Endometrium (tissue), 2 donors: ENCODE data around the gene MYO1D.

Experiments used
- FAIRE-seq: peaks from 2 replicates; lab custom pipeline; 2012; peaks lifted over from hg19 to GRCh38; lab: Jason Lieb, UNC
- donor health status: control.
- donor health status: control.

MYO1D gene

DNA sequence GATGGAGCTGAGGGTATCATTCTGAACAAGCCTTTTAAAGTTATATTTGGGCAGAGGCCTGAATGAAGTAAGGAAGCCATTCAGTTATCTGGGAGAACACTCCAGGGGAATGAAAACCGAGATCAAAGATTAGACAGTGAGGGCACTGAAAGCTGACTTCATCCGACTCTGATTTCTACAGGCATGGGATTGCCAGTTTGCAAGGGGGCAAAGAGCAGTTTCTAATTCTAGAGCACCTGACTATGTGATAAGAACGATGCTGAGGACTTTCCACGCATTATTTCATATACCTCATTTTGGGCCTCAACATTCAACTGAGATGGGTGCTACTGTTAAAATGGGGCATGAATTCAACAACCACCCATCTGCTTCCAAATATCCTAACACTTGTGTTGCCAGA is 254.4 kb downstream of the MYO1D start:
- FAIRE-seq, result no peak

DNA sequence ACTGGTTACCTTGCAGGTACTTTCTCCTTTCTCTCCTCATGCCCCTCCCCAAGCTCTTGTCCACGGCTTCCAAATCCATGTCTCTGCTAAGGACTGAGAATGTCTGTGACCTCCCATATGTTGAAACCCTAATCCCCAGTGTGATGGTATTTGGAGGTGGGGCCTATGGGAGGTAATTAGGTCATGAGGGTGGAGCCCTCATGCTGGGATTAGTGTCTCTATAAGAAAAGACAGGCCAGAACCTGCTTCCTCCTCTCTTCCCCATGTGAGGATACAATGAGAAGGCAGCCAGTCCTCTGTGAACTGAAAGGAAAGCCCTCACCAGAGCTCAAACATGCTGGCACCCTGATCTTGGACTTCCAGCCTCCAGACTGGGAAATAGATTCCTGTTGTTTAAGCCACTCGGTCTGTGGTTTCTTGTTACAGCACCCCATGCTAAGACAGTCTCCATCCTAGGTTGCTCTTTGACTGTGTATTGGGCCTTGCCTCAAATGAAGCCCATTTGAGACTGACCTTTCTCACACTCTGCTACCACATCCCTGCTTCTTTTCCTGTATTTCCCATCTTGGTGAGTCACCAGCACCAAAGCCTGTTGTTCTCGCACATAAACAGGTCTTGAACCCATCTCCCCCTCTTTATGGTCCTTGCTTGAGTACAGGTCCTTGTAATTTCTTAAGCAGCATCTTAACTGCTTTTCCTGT is 255.2 kb downstream of the MYO1D start:
- no peak for FAIRE-seq

- FAIRE-seq, result no peak
Measured at GRCh38 chr17:32615326-32615725, 261.6 kb downstream of the MYO1D start.

- no peak for FAIRE-seq
Measured at GRCh38 chr17:32610943-32611342, 266.0 kb downstream of the MYO1D start.

- no peak for FAIRE-seq
Measured at GRCh38 chr17:32609884-32610650, 266.9 kb downstream of the MYO1D start.

GRCh38 chr17:32609085-32609484 is 267.8 kb downstream of the MYO1D start:
- FAIRE-seq, result no peak

DNA sequence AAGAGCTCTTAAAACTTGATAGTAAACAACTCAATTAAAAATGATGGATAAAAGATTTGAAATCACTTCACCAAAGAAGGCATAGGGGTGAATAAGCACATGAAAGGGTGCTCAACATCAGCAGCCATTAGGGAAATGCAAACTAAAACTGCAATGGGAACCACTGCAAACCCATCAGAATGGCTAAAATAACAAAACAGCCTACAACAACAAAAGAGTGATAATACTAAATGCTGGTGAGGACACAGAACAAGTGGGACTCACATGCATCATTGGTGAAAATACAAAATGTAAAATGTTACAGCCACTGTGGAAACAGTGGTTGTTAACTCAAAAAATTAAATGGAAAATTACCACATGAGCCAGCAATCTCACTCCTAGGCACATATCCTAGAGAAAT is 268.7 kb downstream of the MYO1D start:
- FAIRE-seq, result no peak

GRCh38 chr17:32604966-32605365 is 272.0 kb downstream of the MYO1D start:
- no peak for FAIRE-seq

- no peak for FAIRE-seq
Measured at GRCh38 chr17:32602396-32602795, 274.5 kb downstream of the MYO1D start.

DNA sequence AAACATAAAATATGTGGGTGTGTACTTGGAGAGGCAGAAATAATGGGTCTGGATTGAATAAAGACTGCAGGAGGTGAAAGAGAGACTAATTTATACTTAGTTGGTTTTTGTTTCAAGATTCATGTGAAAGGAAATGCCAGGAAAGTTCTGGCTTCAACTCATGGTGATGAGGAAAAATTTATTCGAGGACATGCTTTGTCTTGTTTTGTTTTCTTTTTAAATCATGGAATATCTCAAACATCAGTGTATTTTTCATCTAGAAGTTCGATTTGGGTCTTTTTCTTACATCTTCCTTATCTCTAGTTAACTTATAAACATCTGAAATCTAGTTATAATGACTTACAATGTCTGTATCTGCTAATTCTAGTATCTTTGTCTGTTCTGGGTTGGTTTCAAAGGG is 275.1 kb downstream of the MYO1D start:
- no peak for FAIRE-seq

- FAIRE-seq, result no peak
Measured at GRCh38 chr17:32596628-32597027, 280.3 kb downstream of the MYO1D start.

- no peak for FAIRE-seq
Measured at GRCh38 chr17:32596206-32596605, 280.7 kb downstream of the MYO1D start.

DNA sequence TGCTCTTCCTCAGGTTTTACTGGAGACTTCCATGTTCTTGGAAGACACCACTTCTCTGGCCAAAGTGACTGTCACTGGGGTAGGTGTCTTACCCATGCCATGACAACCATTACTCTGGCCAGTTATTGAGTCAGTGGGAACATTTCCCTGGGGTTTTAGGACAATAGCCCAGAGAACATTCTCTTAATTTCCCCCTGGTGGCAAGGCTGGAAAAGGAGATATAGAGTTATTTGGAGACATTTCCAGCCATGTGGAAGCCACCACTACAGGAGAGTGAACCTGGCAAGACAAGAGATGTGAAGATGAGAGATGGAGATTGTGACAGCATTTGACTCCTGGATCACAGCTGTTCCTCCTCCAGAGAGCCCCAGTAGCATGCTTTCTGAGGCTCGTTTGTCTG is 283.9 kb downstream of the MYO1D start:
- no peak for FAIRE-seq

- FAIRE-seq, result no peak
Measured at GRCh38 chr17:32591405-32591804, 285.5 kb downstream of the MYO1D start.

DNA sequence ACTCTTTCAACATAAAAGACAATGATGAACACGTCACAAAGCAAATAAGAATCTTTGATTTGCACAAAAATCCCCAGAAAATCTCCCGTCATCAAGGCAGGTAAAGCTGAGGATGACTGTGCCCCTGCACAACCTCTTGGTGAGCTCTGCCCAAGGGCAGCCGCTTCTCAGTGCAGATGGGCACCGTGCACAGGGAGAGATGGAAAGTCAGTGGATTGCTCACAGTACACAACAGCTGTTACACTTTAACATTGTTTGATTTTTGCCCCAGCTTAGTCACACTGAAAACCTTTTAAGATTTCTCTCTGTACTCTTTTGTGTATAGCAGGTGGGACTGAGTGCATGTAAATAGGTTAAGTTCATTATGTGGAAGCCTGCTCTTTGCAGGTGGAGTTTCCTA is 285.9 kb downstream of the MYO1D start:
- FAIRE-seq, result no peak

- FAIRE-seq, result no peak
Measured at GRCh38 chr17:32588982-32589381, 287.9 kb downstream of the MYO1D start.

DNA sequence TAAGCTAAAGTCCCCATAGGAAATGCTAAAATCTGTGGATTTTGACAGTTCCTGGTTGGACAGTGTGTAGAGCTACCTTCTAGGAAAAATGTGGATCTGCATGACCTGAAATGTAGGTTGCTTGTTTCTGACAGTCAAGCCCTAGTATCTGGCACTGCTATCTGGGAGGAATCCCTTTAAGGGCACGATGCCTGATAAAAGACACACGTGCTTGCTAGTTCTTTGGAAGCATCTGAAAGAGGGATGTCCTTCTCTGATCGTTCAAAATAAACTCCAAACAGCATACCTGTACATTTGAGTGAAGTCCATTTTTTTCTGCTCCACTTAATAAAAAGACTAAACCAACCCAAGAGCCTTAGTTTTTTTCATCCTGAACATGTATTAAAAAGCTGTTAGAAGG is 288.8 kb downstream of the MYO1D start:
- no peak for FAIRE-seq

GRCh38 chr17:32586666-32587065 is 290.3 kb downstream of the MYO1D start:
- FAIRE-seq, result no peak

DNA sequence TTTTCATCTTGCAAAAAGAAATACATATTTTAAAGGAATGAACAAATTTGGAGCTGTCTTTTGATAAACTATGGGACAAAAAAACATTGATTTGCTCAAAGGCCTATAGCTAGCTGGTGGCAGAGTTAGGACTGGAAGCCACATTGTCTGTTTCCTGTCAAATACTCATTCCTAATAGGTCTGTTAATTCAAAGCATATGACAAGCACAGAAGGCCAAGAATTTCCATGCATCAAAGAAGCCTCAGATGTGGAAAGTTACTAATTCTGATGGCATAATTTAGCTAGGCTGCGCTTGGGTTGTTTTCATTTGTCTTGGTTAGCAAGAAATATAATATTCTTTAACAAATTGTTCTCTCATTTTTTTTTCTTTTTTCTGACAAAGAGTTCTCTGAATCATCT is 292.1 kb downstream of the MYO1D start:
- FAIRE-seq, result no peak

GRCh38 chr17:32583053-32583452 is 293.9 kb downstream of the MYO1D start:
- FAIRE-seq, result no peak

DNA sequence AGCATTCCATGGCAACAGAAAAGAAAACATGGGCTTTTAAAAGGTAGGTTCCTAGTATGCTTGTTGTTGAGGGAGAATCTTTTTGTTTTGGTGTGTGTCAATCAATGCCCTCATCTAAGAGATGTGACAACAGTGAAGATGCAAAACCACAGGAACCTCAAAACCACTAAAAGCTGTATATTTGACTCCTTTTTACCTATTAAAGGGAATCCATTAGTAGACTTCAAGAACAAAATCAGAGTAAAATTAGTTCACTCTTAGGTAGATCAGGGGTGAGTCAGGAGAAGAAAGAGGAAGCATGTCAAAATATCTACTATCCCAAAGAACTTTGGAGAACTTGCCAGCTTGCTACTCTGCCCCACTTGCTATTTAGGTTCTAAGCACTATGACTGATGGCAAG is 301.1 kb downstream of the MYO1D start:
- FAIRE-seq, result no peak

- no peak for FAIRE-seq
Measured at GRCh38 chr17:32570081-32570396, 306.9 kb downstream of the MYO1D start.

DNA sequence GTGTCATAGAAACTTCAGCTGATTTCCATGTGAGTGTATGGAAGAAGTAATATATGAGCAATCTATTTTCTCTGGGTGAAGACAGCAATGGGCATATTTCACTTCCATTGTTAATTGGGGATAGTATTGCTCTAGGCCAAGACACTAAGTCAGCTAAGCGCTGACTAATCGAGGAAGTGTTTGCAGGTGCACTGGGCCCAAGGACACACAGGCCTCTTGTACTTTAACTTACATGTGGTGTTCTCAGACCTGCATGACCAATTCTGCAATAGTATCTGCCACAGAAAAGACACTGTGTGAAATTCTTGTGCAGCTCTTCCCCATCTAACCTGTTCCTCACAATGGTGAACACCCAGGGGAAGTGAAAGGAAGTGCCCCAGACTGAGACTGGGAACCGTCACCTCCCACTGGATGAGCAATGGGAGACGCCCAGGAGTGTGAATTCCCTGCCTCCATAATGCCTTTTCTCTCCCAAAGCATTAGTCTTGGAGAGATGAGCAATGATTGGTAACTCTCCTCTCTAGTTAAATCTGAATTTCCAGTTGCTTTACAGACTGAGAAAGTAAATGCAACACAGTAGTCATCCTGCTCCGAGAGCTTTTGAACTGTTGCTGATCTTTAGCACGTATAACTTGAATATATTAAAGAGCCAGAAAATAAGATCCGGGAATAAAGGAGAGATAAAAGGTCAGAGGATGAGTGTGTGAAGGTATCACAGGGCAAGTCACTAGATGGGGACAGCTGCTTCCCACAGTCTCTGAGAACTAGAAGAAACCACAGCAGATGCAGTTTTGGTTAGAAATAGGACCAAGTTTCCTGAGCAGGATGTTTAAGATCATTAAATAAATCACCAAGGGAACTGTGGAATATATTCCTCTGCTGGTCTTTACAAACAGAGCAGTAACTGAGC is 307.5 kb downstream of the MYO1D start:
- no peak for FAIRE-seq
